Fibroblast of lung (primary cell): ENCODE results near the gene RAET1E.

ENCODE experiments used
- CTCF ChIP-seq, 2 donors: IDR thresholded peaks in 1 of 2; conservative IDR thresholded peaks in 1 of 2; 1 replicate in 1 of 2; 2 replicates in 1 of 2; pipeline ENCODE4 v1.5.1; 2011 to 2012; ENCODE audit warnings: low read length in 2 of 2, control low read depth in 1 of 2, inconsistent platforms in 1 of 2, low read depth in 1 of 2, mild to moderate bottlenecking in 1 of 2
- EZH2 ChIP-seq: IDR thresholded peaks from 2 replicates; pipeline ENCODE4 v1.5.1; 2012; ENCODE audit warnings: low read length, control low read depth, mild to moderate bottlenecking; ENCODE audit errors: missing control alignments

- TF ChIP-seq CTCF (conservative IDR thresholded peaks at IDR 0.05 in 1 of 2, IDR thresholded peaks at IDR 0.05 in 1 of 2; ENCODE audit: low read depth in 1 of 2, low read length in 2 of 2) (no peak), EZH2 (no peak)
Measured at GRCh38 chr6:149935246-149935645, 37.3 kb upstream of the RAET1E start.
